ENCODE data around the gene CAD.

GRCh38 chr2:27203741-27204140 is 13.4 kb upstream of the CAD start:
- TF ChIP-seq CTCF (IDR thresholded peaks at IDR 0.05 in 4 of 5, conservative IDR thresholded peaks at IDR 0.05 in 1 of 5) (no peak), POLR2A (IDR thresholded peaks at IDR 0.05) (no peak)
